Dendritic cell treated with granulocyte-macrophage colony-stimulating factor and Interleukin-4, amounts not matched to agents 40 ng/mL and 50 ng/mL, for 4 days (primary cell): ENCODE measurements around the gene MACROD1.

Source experiments
- H3K27ac Mint-ChIP-seq: one replicate; pipeline ENCODE4 v1.8.0; 2022; ENCODE audit warnings: mild to moderate bottlenecking, mixed read lengths
- H3K27me3 Mint-ChIP-seq: one replicate; pipeline ENCODE4 v1.8.0; 2022; ENCODE audit warnings: mild to moderate bottlenecking, mixed read lengths
- H3K36me3 Mint-ChIP-seq: one replicate; pipeline ENCODE4 v1.8.0; 2022; ENCODE audit warnings: low read depth, mixed read lengths
- H3K4me1 Mint-ChIP-seq: one replicate; pipeline ENCODE4 v1.8.0; 2022; ENCODE audit warnings: low read depth, mixed read lengths
- H3K4me3 Mint-ChIP-seq: one replicate; pipeline ENCODE4 v1.8.0; 2022; ENCODE audit warnings: mild to moderate bottlenecking, moderate library complexity, mixed read lengths
- H3K9me3 Mint-ChIP-seq: one replicate; pipeline ENCODE4 v1.8.0; 2022; ENCODE audit warnings: mixed read lengths
- intact Hi-C: fragments of 100-400 bp; cut with micrococcal nuclease; formaldehyde crosslinking; loops from one replicate; pipeline ENCODE4 v1.15.0; 2022

The MACROD1 gene

DNA sequence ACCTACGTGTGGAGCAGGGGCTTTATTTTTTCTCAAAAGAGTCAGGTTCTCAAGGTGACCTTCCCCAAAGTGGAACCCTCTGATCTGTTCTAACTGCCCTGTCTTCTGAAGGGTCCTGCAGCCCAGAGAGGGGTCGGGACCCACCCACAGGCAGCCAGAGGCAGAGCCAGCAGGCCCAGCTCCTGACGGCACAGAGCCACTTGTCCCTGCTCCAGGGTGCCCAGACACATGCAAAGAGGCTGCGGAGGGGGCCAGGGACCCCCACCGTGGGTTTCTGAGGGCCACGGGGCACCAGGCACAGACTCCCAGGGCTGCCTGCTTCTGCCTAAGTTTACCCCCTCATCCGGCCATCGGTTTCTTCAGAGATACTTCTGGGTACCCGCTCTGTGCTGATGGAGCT is 93.0 kb downstream of the MACROD1 start:
- Mint-ChIP-seq H3K36me3 (no peaks in the 10 kb centered on the region), H3K27ac (no peak overlapping the region), H3K4me1 (peaks cover 10% of the 10 kb centered on the region), H3K4me3 (no peak overlapping the region), H3K27me3 (peaks cover 14% of the 10 kb centered on the region), H3K9me3 (no peaks in the 10 kb centered on the region)
- intact Hi-C loops = no loop called here

DNA sequence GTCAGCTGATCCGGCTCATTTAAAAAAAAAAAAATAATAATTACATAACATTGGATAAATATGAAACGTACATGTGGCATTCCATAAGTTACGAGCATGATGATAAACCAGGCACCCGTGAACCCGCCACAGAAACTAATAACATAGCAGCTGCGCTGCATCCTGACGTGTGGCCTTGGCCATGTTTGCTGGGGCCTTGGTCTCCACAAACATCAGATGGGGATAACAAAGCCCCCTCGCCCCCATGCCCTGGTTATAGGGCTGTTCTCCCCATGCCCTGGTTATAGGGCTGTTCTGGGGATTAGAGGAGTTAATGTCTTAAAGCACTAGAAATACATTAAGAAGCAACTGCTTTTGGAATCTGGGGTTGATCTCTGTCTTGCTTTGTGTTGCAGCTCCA is 93.5 kb downstream of the MACROD1 start:
- no peaks in the 10 kb centered on the region for H3K36me3 Mint-ChIP-seq
- no peak overlapping the region for H3K4me3 Mint-ChIP-seq
- intact Hi-C loops = no loop called here
- H3K27ac Mint-ChIP-seq = no peak overlapping the region
- H3K27me3 Mint-ChIP-seq = peaks cover 14% of the 10 kb centered on the region
- no peaks in the 10 kb centered on the region for H3K9me3 Mint-ChIP-seq
- H3K4me1 Mint-ChIP-seq = peaks cover 10% of the 10 kb centered on the region

DNA sequence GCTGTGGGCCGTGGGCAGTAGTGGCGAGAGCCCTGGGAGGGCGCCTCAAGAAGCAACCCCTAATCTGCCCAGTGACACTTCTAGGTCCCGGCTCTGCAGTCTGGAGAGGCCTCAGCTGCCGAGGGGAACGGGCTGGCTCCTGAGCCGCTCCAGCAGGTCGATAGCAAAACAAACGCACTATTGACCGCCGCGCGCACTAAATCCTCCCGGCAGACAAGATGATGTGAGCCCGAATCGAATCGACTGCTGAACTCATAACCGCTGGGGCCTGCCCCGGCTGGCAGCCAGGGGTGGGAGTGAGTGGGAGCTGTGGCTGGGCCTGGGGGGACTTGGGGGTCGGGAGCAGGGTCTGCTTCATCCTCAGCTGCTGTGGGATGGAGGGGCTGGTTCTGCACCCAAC is 94.1 kb downstream of the MACROD1 start:
- intact Hi-C loops = no loop called here
- Mint-ChIP-seq H3K4me3 (no peak overlapping the region), H3K36me3 (no peaks in the 10 kb centered on the region), H3K9me3 (no peaks in the 10 kb centered on the region), H3K4me1 (peaks cover 10% of the 10 kb centered on the region), H3K27ac (no peak overlapping the region), H3K27me3 (peaks cover 16% of the 10 kb centered on the region)

DNA sequence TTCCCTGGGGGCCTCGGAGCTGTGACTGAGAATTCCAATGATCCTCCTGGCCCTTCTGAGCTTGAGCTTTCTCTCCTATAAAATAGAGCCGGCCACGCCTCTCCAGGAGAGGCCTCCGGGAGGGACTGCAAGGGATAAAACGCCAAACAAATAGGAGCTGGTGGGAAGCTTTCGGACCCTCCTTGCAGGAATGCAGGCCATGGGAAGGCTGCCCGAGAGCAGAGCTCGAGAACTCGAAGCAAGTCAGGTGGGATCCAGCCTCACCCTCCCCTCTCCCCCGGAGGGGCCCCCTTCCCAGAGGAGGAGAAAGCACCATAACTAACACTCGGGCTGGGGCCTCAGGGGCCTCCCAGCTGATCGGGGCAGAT is 95.6 kb downstream of the MACROD1 start:
- H3K4me3 Mint-ChIP-seq = no peak overlapping the region
- intact Hi-C loops = no loop called here
- no peaks in the 10 kb centered on the region for H3K36me3 Mint-ChIP-seq
- peaks cover 15% of the 10 kb centered on the region for H3K27me3 Mint-ChIP-seq
- H3K9me3 Mint-ChIP-seq = no peaks in the 10 kb centered on the region
- H3K4me1 Mint-ChIP-seq = peaks cover 10% of the 10 kb centered on the region
- H3K27ac Mint-ChIP-seq = no peak overlapping the region

DNA sequence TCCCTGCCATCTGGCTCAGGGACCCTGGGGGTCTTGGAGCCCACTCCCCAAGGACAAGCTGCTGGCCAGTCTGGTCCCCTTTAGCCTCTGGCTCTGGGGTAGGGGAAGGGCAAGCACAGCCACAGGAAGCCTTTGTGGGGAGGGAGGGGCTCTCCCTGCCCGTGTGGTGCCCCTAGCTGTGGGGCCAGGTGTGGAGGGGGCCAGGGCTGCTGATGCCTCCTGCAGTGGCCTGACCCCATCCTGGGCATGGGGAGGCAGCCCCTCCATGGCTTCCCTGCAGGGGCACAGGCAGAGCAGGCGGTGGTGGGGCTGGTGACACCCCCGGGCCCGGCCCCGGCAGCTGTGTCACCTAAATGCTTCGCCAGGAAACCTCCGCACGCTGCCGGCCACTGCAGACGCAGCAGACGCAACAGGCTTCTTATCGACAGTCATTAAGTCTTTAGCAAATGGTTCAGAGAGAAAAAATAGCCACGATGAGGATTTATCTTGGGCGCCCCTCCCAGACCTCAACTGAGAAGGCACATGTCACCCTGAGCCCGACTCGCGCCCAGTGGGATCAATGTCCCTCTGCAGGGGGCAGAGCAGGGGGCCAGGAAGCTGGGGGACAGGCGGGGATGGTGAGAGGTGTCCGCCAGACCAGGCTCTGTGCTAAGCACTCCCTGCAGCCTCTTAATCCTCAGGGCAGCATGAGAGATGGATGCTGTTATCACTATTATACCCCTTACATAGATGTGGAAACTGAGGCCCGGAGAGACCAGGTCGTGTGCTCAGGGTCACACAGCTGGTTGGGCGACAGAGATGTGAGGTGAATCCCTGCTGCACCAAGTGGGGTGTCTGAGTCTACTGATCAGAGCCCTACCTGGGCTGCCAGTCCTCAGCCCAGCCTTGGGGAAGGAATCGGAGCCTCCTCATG is 96.3 kb downstream of the MACROD1 start:
- intact Hi-C loops = no loop called here
- Mint-ChIP-seq H3K27ac (no peak overlapping the region), H3K4me1 (peaks cover 10% of the 10 kb centered on the region), H3K36me3 (no peaks in the 10 kb centered on the region), H3K9me3 (no peaks in the 10 kb centered on the region), H3K4me3 (no peak overlapping the region), H3K27me3 (peaks cover 18% of the 10 kb centered on the region)

DNA sequence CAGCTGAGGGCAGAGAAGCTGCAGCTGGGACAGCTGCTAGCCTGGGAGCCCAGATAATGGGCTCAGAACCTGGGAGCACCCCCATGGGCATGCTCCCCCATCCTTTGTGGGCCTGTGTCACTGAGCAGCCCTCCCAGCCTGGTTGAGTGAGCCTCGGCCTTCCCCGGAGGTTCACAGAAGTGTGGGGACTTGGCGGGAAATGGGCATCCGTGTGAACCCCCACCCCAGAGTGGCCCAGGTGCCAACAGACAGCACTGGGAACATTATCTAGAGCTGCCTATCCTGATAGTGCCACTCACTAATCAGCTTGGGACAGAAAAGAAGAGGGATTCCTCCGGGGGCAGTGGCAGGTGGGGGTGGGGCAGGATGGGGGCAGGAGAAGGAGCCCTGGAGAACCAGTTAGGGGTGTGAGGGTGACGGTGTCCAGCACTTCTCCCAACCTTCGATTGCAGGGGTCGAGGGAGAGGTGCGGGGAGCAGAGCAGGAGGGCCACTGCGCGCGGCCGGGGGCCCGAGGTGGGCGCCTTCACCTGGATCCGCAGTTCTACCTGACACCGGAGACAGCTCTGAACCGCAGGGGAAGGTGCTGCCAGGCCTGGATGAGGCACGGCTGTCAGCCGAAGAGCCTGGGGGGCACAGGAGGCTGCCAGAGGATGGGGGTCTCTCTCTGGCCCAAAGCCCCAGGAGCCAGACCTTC is 97.1 kb downstream of the MACROD1 start:
- no peaks in the 10 kb centered on the region for H3K9me3 Mint-ChIP-seq
- H3K4me3 Mint-ChIP-seq = no peak overlapping the region
- H3K36me3 Mint-ChIP-seq = no peaks in the 10 kb centered on the region
- intact Hi-C loops = no loop called here
- H3K27ac Mint-ChIP-seq = no peak overlapping the region
- H3K27me3 Mint-ChIP-seq = peaks cover 21% of the 10 kb centered on the region
- peaks cover 2% of the 10 kb centered on the region for H3K4me1 Mint-ChIP-seq

DNA sequence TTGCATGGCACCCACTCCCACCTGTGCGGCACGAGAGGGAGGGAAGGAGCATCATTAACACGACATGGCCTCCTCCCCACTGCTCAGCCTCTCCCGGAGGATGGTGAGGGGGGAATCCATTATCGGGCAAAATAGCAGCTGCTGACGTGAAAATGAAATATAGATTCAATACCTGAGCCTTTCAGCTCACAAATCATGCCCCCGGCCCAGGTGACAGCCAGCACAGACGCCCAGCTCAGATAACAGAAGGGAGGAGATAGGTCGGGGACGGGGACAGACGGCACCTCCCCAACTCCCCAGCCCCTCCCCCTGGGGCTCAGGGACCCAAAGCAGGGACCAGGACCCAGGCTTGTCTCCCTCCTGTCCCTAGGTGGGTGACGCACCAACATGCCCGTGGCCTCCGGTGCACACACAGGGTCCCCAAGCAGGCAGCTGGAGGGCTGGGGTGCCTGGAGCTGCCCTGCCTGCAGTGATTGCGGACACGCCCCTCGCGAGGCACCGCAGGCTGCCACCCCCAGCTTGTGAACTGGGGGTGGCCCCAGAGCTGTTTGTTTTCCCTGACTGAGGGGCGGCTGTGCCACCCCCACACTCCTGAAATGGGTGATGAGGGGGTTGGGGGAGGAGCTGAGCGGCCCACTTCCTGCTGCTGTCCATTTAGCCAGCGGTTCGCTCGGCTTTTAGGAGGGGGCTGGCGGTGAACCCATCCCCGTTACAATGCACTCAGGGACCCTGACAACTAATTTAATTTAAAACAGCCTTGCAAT is 98.5 kb downstream of the MACROD1 start:
- no peak overlapping the region for H3K27ac Mint-ChIP-seq
- no peak overlapping the region for H3K4me3 Mint-ChIP-seq
- H3K36me3 Mint-ChIP-seq = no peaks in the 10 kb centered on the region
- H3K27me3 Mint-ChIP-seq = peaks cover 35% of the 10 kb centered on the region
- no peaks in the 10 kb centered on the region for H3K4me1 Mint-ChIP-seq
- H3K9me3 Mint-ChIP-seq = no peaks in the 10 kb centered on the region
- intact Hi-C loops = no loop called here

DNA sequence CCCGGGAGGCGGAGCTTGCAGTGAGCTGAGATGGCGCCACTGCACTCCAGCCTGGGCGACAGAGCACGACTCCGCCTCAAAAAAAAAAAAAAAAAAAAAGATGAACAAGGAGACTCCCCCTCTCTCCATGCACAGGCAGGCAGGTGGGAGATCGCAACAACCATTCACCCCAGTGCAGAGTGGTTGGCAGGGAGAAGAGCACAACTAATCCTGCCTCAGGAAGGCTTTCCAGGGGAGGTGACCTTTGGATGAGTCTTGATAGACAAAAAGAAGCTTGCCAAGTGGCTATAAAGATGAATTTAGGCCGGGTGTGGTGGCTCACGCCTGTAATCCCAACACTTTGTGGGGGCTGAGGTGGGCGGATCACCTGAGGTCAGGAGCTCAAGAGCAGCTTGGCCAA is 100.2 kb downstream of the MACROD1 start:
- H3K27me3 Mint-ChIP-seq = peaks cover 51% of the 10 kb centered on the region
- no peak overlapping the region for H3K27ac Mint-ChIP-seq
- H3K36me3 Mint-ChIP-seq = no peaks in the 10 kb centered on the region
- intact Hi-C loops = no loop called here
- no peaks in the 10 kb centered on the region for H3K9me3 Mint-ChIP-seq
- H3K4me1 Mint-ChIP-seq = peaks cover 8% of the 10 kb centered on the region
- no peak overlapping the region for H3K4me3 Mint-ChIP-seq

DNA sequence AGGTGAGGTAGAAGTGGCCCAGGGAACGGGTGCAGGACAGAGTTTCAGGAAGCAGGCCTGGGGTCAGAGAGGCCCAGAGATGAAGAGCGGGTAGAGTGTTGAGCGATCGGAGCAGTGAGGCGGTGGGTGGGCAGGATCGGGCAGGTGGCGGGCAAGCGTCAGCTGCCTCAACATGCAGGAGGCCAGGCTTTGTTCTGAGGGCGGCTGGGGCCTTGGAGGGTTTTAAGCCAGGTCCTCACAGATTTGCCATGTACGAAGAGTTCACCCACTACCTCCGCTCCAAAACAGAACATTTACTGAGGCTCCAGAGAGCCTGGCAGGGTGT is 100.8 kb downstream of the MACROD1 start:
- peaks cover 8% of the 10 kb centered on the region for H3K4me1 Mint-ChIP-seq
- H3K36me3 Mint-ChIP-seq = no peaks in the 10 kb centered on the region
- no peaks in the 10 kb centered on the region for H3K9me3 Mint-ChIP-seq
- intact Hi-C loops = no loop called here
- H3K27me3 Mint-ChIP-seq = peaks cover 57% of the 10 kb centered on the region
- no peak overlapping the region for H3K27ac Mint-ChIP-seq
- H3K4me3 Mint-ChIP-seq = no peak overlapping the region

DNA sequence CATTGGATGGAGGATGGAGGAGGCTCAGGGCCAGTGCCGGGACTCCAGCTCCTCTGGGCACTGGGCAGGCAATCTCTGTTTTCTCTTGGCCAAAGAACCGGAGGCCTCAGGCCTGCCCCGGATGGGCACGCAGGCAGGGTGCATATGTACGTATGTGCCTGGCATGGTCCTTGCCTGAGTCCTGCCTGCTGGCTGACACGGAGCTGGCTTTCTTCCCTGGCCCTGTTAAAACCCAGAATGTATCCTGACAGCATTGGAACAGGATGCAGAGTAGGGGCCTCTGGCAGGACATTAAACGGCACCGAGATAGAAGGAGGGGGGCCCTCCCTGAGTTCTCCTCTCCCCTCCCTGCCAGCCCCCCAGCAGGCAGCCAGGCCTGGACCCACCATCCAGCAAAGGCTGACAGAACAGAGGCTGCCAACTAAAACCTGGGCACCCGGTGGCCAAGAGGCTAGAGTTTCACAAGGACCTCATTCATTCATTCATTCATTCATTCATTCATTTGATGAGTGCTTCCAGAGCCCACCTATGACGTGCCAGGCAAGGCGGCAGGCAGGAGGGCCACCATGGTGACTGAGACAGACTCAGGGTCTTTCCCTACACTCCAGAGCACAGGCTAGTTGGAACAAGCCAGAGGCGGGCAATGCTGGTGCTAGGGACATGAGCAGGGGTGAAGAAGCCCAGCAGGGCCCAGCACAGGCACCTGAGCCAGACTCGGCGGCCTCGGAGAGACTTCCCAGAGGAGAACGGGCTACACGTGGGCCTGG is 101.4 kb downstream of the MACROD1 start:
- Mint-ChIP-seq H3K27me3 (peaks cover 58% of the 10 kb centered on the region), H3K9me3 (no peaks in the 10 kb centered on the region), H3K36me3 (no peaks in the 10 kb centered on the region), H3K27ac (no peak overlapping the region), H3K4me3 (no peak overlapping the region), H3K4me1 (peaks cover 8% of the 10 kb centered on the region)
- intact Hi-C loops = no loop called here

DNA sequence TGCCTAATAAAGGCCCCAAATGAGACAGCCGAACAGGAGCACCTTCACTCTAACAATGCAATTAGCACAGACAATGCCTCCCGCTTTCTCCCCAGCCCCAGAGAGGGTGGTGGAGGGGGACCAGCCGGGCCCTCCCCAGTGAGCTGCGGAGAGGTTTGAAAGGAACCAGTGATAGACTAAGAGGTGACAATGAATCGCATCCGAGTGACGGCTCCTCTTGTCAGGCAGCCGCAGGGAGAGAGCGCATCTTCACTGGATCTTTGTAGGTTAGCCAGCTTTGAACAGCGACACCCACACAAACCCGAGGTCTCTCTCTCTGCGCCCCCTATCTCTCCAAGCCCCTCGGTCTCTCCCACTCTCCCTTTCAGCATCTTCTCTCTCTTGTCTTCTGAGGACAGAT is 102.1 kb downstream of the MACROD1 start:
- peaks cover 64% of the 10 kb centered on the region for H3K27me3 Mint-ChIP-seq
- no peaks in the 10 kb centered on the region for H3K9me3 Mint-ChIP-seq
- H3K36me3 Mint-ChIP-seq = no peaks in the 10 kb centered on the region
- H3K4me1 Mint-ChIP-seq = peaks cover 8% of the 10 kb centered on the region
- no peak overlapping the region for H3K4me3 Mint-ChIP-seq
- no peak overlapping the region for H3K27ac Mint-ChIP-seq
- intact Hi-C loops = no loop called here

DNA sequence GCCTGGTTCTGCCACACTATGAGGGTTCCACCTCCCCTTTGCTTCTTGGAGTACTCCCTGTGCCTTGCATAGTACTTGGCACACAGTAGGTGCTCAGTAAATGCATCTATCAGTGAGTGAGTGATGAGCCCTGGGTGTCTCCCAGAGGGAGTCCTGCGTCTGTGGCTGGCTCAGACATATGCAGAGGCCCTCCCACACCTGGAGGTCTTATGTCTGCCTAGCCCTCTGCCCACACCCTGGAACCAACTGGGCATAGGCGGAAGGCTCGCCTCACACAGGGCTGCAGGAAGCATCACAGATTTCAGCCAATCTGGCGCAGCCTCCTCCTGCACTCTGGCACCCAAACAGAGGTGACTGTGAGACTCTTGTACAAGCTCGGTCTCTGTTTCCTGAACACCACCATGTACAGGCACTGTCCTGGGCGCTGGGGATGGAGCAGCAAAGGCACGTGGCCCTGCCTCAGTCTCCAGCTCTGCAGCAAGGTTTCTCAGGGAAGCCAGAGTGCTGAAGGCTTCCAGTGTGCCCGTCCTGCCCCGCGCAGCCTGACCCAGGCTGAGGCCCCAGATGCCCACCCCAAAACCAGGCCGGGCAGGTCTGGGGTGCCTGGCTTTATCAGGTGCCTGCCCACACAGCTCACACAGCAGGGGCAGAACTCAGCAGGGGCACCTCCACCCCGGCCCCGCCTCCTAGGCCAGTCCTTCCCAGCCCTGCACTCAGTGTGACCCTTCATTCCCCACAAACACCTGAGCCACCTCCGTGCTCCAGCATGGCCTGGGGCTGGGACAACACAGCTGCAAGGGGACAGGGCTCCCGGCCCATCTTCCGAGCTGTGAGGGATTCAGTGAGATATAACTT is 103.5 kb downstream of the MACROD1 start:
- Mint-ChIP-seq H3K4me3 (no peak overlapping the region), H3K36me3 (no peaks in the 10 kb centered on the region), H3K27me3 (peaks cover 67% of the 10 kb centered on the region), H3K9me3 (no peaks in the 10 kb centered on the region), H3K27ac (no peak overlapping the region), H3K4me1 (peaks cover 8% of the 10 kb centered on the region)
- intact Hi-C loops = no loop called here

DNA sequence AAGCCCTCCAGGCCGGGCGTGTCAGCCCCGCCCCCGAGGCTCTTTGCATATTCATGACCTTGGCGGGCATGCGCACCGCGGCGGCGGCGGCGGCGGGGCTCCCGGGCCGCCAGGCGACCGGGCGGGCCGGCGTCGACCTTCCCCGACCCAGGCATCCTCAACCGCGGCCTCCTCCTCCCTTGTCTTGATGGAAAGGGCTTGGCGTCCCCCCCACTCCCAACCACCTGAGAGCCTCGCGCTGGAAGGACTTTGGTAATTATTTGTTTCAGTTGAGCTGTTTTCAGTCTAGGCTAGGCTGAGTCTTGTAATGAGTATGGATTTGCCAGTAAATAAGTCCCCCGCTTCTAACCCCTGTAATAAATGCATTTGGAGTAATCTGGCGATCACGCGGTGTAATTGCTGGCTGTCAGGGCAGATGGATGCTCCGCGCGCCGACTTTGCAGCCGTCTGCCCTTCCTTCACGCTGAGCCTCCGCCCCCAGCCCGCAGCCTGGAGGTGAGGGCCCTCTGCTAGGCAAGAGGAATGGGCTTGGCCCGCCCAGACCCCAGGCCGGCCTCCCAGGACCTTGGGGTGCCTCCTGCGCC is 105.0 kb downstream of the MACROD1 start:
- Mint-ChIP-seq H3K36me3 (no peaks in the 10 kb centered on the region), H3K27me3 (peaks cover 68% of the 10 kb centered on the region), H3K9me3 (no peaks in the 10 kb centered on the region), H3K4me3 (peak overlapping the region; percentile 58), H3K4me1 (peaks cover 8% of the 10 kb centered on the region), H3K27ac (no peak overlapping the region)
- intact Hi-C loops = no loop called here
